ENCODE results near the gene TGFB2.

Gene TGFB2

DNA sequence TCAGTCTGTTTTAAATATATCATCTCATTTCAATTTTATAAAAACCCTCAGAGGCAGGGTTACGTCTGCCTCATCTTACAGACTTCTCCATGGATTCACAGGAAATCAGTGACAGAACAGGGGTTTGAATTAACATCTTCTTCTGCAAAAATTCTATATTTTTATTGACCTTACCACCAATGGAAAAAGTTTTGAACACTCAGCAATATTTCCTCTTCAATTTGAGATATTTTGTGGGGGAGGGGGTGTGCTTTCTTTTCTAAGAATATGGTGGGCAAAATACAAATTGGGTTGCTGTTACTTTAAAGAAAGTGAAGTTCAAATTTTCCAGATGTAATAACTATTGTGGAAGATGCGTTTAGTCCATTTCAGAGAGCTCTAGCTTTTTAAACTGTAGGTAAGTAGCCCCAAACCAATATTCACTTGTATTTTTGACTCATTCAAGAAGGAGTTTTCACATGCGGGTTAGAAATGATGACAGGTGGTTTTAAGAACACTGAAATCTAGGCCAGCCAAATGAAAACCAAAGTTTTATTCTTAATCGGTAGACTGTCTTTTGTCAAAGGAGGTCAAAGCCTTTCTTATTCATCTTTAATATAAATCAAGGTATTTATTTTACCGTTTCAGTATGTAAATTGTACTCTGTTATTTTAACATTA is 17.4 kb downstream of the TGFB2 start:
- H3K27ac Mint-ChIP-seq, result no peak overlapping the region
- peaks cover 4% of the 10 kb centered on the region for H3K27me3 Mint-ChIP-seq
- no peak overlapping the region for H3K4me3 Mint-ChIP-seq
- H3K9me3 Mint-ChIP-seq, result no peaks in the 10 kb centered on the region
- DNase-seq (no peak), ATAC-seq (no peak)
- no peaks in the 10 kb centered on the region for H3K36me3 Mint-ChIP-seq (ENCODE audit: low read depth)
- H3K4me1 Mint-ChIP-seq, result no peaks in the 10 kb centered on the region

DNA sequence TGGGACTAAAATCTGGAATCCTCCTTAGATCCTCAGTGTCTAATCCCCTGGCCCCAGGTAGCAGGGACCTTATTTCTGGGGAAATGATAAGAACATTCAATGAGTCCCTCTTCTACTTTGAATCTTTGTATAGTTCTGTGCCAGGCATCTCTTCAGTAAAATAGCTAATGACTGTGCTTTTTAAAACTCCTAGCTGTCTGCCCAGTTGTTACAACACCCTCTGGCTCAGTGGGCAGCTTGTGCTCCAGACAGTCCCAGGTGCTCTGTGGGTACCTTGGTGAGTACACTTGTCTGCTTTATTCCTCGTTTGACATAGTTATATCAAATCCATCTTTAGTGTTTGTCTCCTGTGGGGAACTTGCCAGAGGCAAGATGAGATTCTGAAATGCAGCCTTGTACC is 18.0 kb downstream of the TGFB2 start:
- Mint-ChIP-seq H3K9me3 (no peaks in the 10 kb centered on the region), H3K4me3 (no peak overlapping the region), H3K4me1 (no peaks in the 10 kb centered on the region), H3K36me3 (ENCODE audit: low read depth) (no peaks in the 10 kb centered on the region), H3K27me3 (peaks cover 4% of the 10 kb centered on the region), H3K27ac (no peak overlapping the region)
- DNase-seq, result no peak
- ATAC-seq, result no peak

DNA sequence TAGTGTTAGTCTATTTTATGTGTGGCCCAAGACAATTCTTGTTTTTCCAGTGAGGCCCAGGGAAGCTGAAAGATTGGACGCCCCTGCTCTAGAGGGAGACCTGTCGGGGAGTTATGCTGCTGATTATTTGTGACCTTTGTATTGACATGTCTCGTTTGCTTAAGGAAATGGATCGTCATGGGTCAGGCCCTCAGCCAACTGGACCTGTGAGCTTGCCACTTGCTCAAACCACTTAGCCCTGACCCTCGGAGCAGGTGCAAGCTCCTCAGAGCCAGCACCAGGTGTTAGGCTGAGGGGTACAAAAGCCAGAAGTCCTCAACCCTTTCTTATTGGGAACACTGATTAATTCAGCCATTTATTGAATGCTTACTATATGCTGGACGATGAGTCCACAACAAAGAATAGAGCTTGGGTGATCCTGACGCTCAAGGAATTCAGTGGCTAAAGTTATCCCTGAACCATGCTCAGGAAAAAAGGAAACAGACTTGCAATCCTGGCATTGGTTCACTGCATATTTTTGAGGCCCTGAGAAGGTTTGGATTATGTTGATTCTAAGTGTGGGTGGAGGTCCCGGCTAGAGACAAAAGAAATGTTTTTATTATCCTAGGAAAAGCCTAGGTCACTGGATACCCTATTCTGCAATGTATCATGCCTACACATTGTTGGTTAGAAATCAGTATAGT is 19.0 kb downstream of the TGFB2 start:
- Mint-ChIP-seq H3K27me3 (peaks cover 4% of the 10 kb centered on the region), H3K9me3 (no peaks in the 10 kb centered on the region), H3K4me3 (no peak overlapping the region), H3K27ac (no peak overlapping the region), H3K36me3 (ENCODE audit: low read depth) (no peaks in the 10 kb centered on the region), H3K4me1 (no peaks in the 10 kb centered on the region)
- DNase-seq (no peak), ATAC-seq (no peak)

DNA sequence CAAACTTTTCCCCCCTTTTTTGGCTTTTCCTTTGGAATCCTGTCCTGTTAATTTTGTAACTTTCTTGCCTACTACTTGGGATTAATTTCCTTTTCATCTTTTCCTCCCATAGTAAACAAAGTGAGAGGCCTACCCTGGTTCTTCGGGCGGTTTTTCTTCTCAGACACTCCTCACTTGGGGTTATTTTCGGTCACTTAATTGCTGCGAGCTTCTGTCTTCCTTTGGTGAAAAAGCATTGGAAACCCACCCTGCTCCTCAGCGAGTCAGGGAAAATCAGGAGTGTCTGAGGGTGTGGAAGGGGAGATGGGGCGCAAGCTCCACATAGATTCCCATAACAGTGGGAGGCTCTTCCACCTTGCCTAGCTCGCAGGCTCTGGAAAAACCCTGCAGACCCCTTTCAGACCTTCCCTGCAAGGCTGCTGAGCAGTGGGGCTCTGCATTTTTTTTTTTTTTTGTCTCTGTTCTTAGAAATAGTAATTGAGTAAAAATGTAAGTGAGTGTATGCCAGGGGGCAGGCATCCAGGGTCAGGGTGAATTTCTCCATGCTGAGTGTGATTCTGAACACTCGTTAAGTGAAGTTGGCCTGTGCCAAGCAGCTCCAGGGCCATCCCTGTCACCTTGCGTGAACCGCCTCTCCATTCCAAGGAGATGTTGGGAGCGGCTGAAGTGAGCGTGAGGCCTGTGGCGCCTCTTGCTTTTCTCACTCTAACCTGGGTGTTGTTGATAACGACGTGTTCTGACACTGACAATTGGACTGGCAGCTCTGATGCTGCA is 20.3 kb downstream of the TGFB2 start:
- H3K27me3 Mint-ChIP-seq, result peaks cover 4% of the 10 kb centered on the region
- peaks cover 5% of the 10 kb centered on the region for H3K4me1 Mint-ChIP-seq

DNA sequence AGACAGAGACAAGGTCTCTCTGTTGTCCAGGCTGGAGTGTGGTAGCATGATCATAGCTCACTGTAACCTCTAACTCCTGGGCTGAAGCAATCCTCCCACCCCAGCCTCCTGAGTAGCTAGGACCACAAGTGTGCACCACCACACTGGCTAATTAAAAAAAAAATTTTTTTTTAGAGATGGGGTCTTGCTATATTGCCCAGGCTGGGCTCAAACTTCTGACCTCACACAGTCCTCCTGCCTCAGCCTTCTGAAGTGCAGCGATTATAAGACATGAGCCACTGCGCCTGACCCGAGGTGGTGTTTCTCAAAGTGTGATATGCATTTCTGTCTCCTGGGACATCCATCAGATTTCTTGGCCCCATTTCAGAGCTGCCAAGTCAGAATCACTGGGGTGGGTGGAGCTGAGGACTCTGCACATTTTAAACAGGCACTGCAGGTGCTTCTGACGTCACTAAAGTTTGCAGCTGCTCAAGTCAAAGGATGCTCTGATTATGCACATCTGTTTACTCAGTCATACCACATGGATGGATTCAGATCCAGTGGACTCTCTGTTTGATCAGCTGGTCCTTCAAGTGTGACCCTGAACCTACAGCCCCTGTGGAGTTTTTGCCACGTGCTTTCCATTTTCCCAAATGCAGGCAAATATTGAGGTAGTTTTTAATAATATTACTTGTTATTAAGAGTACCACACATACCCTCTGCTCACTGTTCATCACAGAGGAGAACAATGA is 21.4 kb downstream of the TGFB2 start:
- no peak overlapping the region for H3K27ac Mint-ChIP-seq
- H3K27me3 Mint-ChIP-seq, result peaks cover 5% of the 10 kb centered on the region
- no peaks in the 10 kb centered on the region for H3K9me3 Mint-ChIP-seq
- no peaks in the 10 kb centered on the region for H3K36me3 Mint-ChIP-seq (ENCODE audit: low read depth)
- ATAC-seq, result no peak
- peaks cover 5% of the 10 kb centered on the region for H3K4me1 Mint-ChIP-seq
- no peak for DNase-seq
- no peak overlapping the region for H3K4me3 Mint-ChIP-seq

More for the DNA sequence above, 20.3 kb downstream of the TGFB2 start:
- Mint-ChIP-seq H3K4me3 (no peak overlapping the region), H3K9me3 (no peaks in the 10 kb centered on the region), H3K27ac (no peak overlapping the region), H3K36me3 (ENCODE audit: low read depth) (no peaks in the 10 kb centered on the region)
- DNase-seq, result no peak
- no peak for ATAC-seq

DNA sequence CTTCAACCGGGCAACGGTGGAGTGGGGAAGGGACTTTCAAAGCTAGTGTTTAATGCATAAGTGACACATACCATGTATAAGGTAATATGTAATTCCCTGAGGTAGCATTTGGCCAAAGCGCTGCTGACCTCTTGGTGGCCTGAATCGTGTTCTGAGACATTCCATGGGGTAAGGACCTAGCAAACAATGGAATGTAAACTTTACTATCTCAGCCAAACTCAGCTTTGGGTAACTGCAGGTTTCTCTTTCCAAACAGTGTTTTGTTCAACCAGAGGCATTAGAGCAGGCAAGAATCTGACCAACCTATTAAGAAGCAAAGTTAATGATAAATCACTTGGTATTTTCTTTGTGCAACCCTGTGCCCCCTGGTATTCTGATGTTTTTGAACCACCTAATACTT is 22.0 kb downstream of the TGFB2 start:
- Mint-ChIP-seq H3K4me1 (peaks cover 5% of the 10 kb centered on the region), H3K36me3 (ENCODE audit: low read depth) (no peaks in the 10 kb centered on the region), H3K27me3 (peaks cover 7% of the 10 kb centered on the region), H3K4me3 (no peak overlapping the region), H3K27ac (no peak overlapping the region), H3K9me3 (no peaks in the 10 kb centered on the region)
- ATAC-seq (no peak), DNase-seq (no peak)

DNA sequence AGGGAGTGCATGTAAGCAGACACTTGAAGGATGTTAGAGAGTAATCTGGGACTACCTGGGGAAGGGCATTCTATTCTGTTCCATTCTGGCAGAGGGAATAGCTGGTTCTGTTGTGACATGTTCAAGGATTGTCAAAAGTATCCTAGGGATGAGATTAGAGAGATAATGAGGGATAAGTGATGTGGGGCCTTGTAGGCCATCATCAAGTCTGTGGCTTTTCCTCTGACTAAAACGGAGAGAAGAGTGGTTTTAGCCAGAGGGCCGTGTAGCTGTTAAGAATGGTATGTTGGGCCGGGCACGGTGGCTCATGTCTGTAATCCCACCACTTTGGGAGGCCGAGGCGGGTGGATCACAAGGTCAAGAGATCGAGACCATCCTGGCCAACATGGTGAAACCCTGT is 23.6 kb downstream of the TGFB2 start:
- no peak for ATAC-seq
- Mint-ChIP-seq H3K27me3 (peaks cover 11% of the 10 kb centered on the region), H3K4me3 (no peak overlapping the region)

DNA sequence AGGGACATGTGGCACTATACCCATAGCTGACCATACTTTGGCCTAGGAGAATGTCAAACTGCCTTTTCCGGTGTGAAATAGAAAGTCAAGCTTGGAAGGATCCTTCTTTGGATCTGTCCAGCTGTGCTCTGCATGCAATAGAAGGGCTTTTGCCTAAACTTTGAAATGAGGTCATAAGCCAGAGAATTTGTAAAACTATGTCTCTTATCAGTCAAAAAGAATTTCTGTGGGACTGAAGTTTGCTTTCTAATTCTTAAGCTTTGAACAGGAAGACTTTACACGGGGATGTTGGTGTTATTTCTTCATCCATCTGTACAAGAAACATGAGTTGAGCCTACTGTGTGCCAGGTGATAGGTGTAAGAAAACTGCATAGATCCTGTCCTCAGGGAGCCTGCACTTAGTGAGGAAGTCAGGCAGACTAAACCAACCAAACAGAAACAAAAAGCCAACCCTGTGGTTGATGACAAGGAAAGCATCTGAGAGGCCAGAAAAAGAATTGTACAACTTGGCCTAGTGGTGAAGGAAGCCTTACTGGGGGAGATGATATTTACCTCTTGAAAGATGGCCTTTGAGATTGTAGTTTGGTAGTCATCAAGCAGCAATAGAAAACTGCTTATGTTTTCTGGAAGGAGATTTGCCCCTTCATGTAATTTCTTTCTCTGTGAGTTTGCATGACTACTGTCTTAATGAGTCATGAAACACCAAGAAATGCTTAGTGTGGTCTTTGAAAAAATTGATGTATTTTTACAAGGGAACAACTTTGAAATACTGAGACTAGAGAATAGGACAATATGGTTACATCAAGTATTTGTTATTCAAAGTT is 24.8 kb downstream of the TGFB2 start:
- Mint-ChIP-seq H3K27ac (no peak overlapping the region), H3K9me3 (no peaks in the 10 kb centered on the region), H3K4me1 (peaks cover 7% of the 10 kb centered on the region), H3K4me3 (no peak overlapping the region), H3K36me3 (ENCODE audit: low read depth) (peaks cover 1% of the 10 kb centered on the region), H3K27me3 (peaks cover 23% of the 10 kb centered on the region)
- ATAC-seq, result peak; percentile 50
- DNase-seq, result no peak

More for the DNA sequence above, 23.6 kb downstream of the TGFB2 start:
- no peak for DNase-seq
- peaks cover 1% of the 10 kb centered on the region for H3K36me3 Mint-ChIP-seq (ENCODE audit: low read depth)
- no peak overlapping the region for H3K27ac Mint-ChIP-seq
- peaks cover 5% of the 10 kb centered on the region for H3K4me1 Mint-ChIP-seq
- H3K9me3 Mint-ChIP-seq, result no peaks in the 10 kb centered on the region

DNA sequence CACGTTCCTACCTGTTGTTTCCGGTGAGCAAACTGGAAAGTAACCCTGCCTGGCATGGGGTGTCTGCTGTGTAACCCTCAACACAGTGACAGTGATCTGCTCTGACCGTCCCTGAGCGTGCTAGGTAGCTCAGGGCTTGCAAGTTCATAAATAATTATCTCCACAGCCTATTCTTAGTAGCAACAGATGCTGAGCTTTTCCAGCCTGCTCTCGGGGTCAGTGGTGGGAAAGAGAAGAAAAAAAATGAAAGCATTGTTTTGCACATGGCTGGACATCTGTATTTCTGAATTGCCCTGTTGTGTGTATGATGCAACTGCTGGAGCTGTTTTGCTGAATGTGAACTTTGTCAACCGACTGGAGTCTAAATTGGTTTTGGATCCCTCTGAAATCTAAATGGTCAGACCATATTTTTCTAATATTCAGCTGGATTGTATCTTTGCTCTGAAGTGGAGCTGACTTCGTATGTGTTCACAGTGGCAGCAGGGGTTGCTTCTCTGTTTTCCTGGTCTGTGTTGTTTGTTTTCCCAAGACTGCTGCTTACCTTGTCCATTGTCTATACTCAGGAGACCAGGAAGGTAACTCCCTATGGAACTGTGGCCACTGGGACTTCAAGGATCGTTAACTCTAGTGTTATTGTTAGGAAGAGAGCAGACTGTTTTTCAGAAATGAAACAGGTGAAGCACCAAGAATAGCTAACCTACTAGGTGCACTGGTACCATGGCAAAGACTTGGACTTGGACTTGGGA is 27.0 kb downstream of the TGFB2 start:
- H3K27ac Mint-ChIP-seq, result no peak overlapping the region
- H3K36me3 Mint-ChIP-seq (ENCODE audit: low read depth), result peaks cover 1% of the 10 kb centered on the region
- peaks cover 25% of the 10 kb centered on the region for H3K4me1 Mint-ChIP-seq
- H3K4me3 Mint-ChIP-seq, result no peak overlapping the region
- H3K27me3 Mint-ChIP-seq, result peaks cover 27% of the 10 kb centered on the region
- DNase-seq (no peak), ATAC-seq (no peak)
- no peaks in the 10 kb centered on the region for H3K9me3 Mint-ChIP-seq

DNA sequence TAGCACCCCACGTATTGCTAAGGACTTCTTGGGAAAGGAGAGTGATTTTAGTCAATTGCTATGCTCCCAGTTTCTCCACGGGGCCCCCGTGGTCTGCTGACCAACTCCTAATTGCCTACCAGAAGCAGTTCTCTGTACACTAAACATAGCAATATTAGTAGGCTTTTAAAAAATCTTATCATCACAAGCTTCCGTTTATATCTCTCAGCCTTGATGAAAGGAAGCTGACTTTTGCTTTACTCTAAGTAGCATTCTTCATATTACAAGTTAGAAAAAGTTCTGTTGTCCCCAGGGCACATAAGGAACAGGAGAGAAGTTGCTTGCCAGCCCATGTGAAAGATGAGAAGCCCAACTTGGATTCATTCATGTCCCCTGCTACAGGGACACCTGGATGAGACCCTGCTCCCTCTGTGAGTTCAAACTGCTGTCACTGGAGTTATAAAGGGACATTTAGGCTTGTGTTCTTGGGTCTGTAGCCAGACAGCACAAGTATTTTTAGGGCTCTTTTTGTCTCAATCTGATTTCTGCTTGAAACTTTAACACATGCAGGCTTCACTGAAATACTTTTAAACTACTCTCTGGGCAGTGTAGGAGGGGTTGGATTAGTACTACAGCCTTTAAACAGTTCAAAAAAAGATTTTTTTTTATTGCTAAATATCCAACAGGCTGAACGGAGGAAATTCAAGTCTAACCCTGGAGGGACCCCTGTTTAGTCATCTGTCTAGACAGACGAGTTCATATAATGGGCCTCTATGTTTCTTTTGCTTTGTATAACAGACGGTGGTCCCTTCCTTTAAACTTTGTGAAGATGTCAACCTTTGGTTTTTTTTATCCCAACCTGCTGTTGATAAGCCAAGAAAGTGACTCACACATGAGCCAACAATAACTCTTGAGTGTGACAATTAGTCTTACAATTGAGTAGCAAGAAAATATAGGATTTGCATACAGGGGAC is 29.5 kb downstream of the TGFB2 start:
- Mint-ChIP-seq H3K4me1 (peaks cover 33% of the 10 kb centered on the region), H3K36me3 (ENCODE audit: low read depth) (peaks cover 1% of the 10 kb centered on the region), H3K9me3 (no peaks in the 10 kb centered on the region), H3K27me3 (peaks cover 40% of the 10 kb centered on the region), H3K27ac (no peak overlapping the region), H3K4me3 (no peak overlapping the region)
- no peak for DNase-seq
- no peak for ATAC-seq

DNA sequence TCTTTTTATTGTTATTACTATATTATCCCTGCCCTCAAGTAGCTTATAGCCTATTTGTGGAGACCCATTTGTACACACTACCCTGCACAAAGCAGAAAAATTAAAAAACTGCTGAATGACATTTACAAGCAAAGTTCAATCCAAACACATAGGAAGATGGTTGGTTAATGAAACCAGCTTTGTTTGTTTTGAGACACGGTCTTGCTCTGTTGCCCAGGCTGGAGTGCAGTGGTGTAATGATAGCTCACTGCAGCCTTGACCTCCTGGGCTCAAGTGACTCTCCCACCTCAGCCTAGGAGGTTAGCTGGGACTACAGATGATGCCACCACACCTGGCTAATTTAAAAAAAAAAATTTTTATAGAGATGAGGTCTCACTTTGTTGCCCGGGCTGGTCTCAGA is 31.6 kb downstream of the TGFB2 start:
- Mint-ChIP-seq H3K27ac (peak overlapping the region; percentile 89), H3K27me3 (peaks cover 53% of the 10 kb centered on the region), H3K4me1 (peaks cover 28% of the 10 kb centered on the region), H3K9me3 (no peaks in the 10 kb centered on the region), H3K4me3 (peak overlapping the region; percentile 62), H3K36me3 (ENCODE audit: low read depth) (peaks cover 1% of the 10 kb centered on the region)
- ATAC-seq, result no peak
- no peak for DNase-seq

DNA sequence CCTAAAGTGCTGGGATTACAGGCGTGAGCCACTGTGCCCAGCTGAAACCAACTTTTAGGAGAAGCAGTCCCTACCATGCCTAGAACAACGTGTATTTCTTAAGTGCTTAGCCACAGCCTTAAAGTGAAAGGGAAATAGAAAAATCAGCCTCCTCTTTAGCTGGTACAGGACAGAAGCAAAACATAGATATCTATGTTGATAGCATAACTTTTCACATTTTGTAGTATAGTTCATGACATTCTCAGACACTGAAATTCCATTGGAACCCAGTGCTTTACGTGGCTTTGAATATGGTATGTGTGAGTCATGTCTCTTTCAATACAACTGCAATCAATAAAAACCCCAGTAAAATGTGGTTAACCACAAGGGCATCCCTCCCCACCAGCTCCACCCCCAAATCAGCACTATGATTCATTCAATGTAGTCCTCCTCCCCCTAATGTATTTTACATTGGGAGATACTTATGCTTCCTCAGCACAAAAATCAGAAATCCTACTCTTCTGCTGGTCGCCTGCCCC is 32.1 kb downstream of the TGFB2 start:
- peaks cover 51% of the 10 kb centered on the region for H3K27me3 Mint-ChIP-seq
- H3K4me1 Mint-ChIP-seq, result peaks cover 28% of the 10 kb centered on the region
- H3K4me3 Mint-ChIP-seq, result peak overlapping the region; percentile 62
- no peaks in the 10 kb centered on the region for H3K9me3 Mint-ChIP-seq
- peaks cover 1% of the 10 kb centered on the region for H3K36me3 Mint-ChIP-seq (ENCODE audit: low read depth)
- ATAC-seq (peak; percentile 96), DNase-seq (peak; percentile 62)
- H3K27ac Mint-ChIP-seq, result peak overlapping the region; percentile 89
